ENCODE data around the gene LRCH4.
"Not testable (repeated sequence)": the region's sequence is repeated elsewhere in the genome, so short reads cannot be mapped to it uniquely, and the experiment has no call there.

Gene LRCH4

GRCh38 chr7:100543586-100543985, 42.3 kb downstream of the LRCH4 start:
- DNase-seq, result no peak

DNA sequence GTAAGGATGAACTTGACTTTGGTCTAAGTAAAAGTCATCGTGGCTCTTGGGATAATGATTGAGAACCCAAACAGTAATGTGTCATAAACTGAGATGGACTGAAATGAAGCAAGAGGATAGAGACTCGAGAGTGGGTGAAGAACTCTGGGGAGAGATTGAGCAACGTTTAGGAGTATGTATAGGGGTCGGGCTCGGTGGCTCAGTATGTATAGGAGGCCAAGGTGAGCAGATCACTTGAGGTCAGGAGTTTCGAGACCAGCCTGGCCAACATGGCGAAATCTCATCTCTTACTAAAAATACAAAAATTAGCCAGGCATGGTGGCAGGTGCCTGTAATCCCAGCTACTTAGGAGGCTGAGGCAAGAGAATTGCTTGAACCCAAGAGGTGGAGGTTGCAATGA, 44.6 kb downstream of the LRCH4 start:
- not testable (repeated sequence) for DNase-seq

- no peak for DNase-seq
These were observed 45.7 kb downstream of the LRCH4 start for GRCh38 chr7:100540073-100540723.

DNA sequence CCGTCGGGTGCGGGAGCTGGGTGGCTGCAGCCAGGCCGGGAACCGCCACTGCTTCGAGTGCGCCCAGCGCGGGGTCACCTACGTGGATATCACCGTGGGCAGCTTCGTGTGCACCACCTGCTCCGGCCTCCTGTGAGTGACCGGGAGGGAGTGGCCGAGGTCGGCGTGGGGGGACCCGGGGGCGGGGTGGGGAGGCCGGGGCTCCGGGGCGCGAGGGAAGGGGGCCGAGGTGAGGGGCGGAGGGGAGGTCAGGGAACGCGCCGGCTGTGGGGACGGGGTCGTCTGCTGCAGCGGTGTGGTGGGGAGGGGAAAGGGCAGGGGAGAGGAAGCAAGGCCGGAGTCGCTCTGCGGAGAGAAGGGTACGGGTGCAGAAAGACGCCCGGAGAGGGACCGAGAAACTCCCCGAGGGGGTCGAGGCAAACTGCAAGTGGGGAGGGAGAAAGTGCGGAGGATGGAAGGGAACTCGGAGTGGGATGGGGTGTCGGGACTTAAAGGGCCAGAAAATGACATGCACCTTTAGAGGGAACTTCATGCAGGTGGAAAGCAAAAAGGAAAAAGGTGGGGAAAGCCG, 46.4 kb downstream of the LRCH4 start:
- no peak for DNase-seq

DNA sequence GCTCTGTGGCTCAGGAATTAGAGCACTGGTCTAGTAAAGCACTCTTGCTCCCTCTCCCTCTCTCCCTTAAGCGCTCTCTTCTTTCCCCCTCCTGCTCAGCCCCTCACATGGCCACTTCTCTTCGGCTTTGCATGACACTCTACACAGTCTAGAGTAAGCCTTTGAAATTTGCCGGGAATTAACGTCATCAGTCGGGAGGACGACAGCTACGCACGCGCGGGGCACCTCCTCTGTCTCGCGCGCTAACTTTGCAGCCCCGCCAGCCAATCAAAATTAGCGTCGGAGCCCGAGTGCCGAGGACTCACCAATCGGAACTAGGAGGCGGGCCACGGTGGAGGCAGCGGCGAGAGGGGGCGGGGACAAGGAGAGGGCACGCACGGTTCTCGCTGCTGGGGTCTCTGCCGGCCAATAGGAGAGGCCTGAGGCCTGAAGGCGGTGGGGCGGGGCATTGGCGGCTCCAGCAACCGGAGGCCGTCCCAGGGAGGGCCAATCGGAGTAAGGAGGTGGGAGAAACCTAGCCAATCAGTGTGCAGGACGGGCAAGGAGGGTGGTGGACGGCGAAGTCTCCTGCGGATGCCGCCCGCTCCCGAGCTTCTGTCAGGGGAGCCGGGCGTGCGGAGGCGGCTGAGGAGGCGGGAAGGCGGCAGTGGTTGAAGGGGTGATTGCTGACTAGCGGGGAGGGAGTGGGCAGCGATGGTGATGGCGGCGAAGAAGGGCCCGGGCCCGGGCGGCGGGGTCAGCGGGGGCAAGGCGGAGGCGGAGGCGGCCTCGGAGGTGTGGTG, 47.1 kb downstream of the LRCH4 start, which contains the start of gene AGFG2:
Gene AGFG2 (plus strand): TSS at position 550 of the 782 bp plus-strand sequence. CDS start 144 bp downstream, at position 694.
- peak; percentile 100 for DNase-seq

GRCh38 chr7:100538348-100538653, 47.6 kb downstream of the LRCH4 start:
- DNase-seq, result no peak

GRCh38 chr7:100536695-100537094, 49.2 kb downstream of the LRCH4 start:
- DNase-seq, result not testable (repeated sequence)

DNA sequence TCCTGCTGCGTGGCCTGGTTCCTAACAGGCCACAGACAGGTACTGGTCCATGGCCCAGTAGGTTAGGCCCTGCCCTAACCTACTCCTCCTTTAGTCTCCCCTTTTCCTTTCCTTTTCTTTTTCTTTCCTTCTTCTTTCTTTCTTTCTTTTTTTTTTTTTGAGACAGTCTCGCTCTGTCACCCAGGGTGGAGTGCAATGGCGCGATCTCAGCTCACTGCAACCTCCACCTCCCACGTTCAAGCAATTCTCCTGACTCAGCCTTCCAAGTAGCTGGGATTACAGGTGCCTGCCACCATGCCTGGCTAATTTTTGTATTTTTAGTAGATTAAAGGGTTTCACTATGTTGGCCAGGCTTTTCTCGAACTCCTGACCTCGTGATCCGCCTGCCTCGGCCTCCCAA, 49.9 kb downstream of the LRCH4 start:
- DNase-seq, result not testable (repeated sequence)

DNA sequence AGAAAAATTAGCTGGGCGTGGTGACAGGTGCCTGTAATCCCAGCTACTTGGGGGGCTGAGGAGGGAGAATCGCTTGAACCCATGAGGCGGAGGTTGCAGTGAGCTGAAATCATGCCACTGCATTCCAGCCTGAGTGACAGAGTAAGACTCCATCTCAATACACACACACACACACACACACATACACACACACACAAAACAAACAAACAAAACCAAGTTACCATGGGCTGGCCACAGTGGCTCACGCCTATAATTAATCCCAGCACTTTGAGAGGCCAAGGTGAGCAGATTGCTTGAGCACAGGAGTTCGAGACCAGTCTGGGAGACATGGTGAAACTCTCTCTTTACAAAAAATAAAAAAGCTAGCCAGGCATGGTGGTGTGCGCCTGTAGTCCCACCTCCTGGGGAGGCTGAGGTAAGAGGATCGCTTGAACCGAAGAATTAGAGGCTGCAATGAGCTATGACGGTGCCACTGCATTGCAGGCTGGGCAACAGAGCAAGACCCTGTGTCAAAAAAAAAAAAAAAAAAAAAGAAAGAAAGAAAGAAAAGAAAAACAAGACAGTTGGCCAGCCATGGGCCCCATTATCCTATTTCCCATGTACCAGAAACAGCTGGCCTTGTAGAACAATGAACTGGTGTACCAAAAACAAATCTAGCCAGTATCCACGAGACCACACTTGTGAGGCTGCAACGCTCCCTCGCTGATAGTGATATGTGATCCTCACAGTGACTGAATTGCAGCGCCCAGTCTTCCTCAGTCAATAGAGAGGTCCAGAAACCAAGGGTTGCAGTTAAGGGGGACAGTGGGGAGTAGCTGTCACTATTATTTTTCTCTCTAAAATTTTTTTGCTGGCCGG, 53.5 kb downstream of the LRCH4 start:
- DNase-seq, result no peak

DNA sequence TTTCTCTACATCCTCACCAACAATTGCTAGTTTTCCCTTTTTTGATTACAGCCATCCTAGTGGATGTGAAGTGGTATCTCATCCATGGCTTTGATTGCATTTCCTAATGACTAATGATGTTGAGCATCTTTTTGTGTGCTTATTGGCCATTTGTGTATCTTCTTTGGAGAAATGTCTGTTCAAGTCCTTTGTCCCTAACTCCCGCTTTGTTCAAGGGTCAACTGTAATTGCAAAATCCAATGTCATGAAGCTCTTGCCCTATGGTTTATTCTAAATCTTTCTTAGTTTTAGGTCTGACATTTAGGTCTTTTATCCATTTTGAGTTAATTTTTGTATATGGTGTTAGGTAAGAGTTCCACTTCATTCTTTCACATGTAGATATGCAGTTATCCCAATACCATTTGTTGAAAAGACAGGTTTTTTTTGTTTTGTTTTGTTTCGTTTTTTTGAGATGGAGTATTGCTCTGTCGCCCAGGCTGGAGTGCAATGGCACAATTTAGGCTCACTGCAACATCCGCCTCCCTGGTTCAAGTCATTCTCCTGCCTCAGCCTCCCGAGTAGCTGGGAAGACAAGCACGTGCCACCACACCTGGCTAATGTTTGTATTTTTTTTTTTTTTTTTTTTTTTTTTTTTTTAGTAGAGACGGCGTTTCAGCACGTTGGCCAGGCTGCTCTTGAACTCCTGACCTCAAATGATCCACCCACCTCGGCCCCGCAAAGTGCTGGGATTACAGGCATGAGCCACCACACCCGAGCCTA, 57.6 kb downstream of the LRCH4 start:
- not testable (repeated sequence) for DNase-seq
